GM19324 (cell line): ENCODE results near the gene UQCRHL.

ENCODE experiments used
- ATAC-seq: cut with Tn5 transposase; IDR thresholded peaks from one replicate; pipeline ENCODE4 v1.9.1; 2021; ENCODE audit warnings: mild to moderate bottlenecking, moderate library complexity; ENCODE audit not compliant: unreplicated experiment, low FRiP score

Gene UQCRHL

DNA sequence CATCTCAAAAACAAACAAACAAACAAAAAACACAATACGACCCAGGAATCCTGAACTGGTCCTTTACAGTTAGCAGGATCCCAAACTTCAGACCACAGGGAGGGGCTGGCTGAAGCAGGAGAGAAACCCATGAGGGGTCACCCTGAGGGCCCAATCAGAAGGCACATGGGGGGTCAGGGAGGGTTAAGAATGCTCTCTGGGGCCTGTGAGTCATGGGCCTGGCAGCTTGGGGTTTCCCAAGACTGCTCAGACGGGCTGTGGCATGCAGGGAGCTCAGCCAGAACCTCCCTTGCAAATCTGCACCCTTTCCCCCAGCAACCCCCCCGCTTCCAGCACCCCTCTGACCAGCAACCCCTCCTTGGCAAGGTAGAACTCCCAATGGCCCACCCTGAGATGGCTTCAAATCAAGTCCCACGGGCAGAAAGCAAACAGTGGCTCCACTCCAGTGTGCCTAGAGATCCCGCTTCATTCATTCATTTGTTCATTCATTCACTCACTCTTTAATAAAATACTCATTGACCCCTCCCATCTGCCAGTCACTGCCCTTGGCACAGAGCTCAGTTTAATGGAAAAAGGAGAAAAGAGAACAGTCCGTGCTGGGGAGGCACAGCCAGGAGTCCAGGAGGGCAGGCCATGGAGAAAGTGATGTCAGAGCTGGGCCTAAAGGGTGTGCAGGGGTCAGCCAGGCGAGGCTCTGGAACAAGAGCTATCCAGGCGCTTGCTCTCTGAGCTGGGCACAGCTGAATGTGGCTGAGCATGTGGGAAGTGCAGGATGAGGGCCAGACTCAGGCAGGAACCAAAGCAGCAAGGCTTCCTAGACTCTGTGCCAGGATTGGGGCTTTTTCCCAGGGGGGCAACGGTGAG, 8.2 kb downstream of the UQCRHL start:
- ATAC-seq, result no peak

DNA sequence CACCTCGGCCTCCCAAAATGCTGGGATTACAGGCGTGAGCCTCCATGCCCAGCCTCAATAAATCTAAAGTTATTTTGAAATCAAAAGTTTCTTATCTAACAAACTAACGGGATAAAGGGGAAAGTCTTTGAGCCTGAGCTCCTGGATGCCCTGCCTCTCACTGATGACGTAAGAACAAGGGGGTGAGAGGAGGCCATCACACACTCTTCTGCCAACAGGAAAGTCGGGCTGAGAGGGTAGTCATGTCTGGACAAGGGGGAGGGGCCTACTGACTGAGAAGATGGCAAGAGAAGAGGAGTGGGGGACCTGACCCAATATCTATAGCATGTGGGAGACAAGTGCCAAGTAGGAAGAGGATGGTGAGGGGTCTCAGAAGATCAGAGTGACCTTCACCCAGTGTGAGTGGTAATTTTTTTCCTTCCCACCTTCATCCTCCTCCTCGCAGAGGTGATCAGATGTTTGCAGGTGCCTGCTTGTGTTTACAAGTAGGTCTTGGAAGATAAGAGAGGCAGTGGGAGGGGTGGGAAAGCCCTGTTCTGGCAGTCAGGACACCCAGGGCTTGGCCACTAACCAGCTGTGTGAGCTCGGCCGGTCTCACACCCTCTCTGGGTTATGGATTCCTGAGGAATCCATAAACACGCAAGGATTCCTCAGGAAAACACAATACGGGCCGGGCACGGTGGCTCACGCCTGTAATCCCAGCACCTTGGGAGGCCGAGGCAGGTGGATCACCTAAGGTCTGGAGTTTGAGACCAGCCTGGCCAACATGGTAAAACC, 9.6 kb downstream of the UQCRHL start:
- no peak for ATAC-seq

GRCh38 chr1:15796086-15796462, 11.4 kb downstream of the UQCRHL start:
- no peak for ATAC-seq

DNA sequence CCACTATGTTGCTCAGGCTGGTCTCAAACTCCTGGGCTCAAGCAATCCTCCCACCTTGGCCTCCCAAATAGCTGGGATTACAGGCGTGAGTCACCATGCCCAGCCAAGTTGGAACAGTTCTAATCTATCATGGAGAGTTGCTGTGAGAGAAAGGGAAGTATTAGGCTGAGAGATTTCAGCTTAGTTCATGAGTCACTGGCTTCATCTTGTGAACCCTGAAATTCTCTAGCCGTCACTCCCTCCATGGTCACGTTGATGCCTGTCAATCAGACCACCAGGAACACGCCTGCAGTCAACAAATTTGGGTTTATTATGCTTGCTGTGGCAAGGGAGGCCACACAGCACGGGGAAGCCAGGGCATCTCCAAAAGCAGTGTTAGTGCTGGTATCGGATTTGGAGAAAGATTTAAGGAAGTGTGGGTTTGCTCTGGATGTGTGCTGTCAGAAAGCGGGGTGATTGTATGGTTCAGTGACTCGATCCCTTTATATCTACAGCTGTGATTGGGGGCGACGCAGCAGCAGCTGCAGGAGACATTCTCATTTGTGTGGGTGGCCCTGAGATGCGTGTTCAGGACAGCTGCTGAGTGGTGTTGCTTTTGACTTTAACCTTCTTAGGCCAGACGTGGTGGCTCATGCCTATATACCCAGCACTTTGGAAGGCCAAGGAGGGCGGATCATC, 18.7 kb downstream of the UQCRHL start:
- no peak for ATAC-seq

GRCh38 chr1:15786581-15786980, 20.9 kb downstream of the UQCRHL start:
- ATAC-seq, result no peak

- ATAC-seq, result no peak
Measured at GRCh38 chr1:15785683-15786082, 21.8 kb downstream of the UQCRHL start.

DNA sequence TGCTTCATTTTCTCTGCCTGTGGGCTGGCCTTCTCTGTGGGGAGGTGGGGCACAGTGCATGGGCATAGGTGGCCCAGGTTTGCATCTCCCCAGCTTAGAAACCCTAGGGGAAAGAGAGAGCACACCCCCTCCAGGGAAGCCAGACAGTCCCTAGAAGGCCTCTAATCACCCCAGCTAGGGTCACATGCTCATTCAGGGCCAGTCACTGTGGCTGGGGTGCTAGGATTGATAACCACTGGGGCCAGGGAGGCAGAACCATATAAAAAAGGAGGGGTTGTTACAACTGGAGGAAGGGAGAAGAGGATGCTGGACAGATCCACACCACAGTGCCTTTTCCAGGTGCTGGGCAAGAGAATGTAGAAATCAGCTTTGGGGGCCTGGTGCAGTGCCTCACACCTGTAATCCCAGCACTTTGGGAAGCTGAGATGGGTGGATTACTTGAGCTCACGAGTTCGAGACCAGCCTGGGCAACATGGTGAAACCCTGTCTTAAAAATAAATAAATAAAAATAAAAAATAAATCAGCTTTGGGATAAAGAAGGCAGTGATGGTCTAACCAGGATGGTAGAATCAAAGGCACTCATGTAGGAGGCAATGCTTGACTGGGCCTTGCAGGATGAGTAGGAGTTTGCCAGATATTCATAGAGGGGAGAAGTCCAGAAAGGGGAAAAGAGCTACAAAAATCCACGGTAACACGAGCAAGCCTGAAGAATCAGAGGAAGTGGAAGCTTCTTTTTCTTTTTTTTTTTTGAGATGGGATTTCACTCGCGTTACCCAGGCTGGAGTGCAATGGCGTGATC, 29.3 kb downstream of the UQCRHL start:
- no peak for ATAC-seq

- no peak for ATAC-seq
Measured at GRCh38 chr1:15775706-15776105, 31.7 kb downstream of the UQCRHL start.

GRCh38 chr1:15771836-15772515, 35.5 kb downstream of the UQCRHL start:
- no peak for ATAC-seq

GRCh38 chr1:15770313-15770962, 37.0 kb downstream of the UQCRHL start:
- ATAC-seq, result no peak

DNA sequence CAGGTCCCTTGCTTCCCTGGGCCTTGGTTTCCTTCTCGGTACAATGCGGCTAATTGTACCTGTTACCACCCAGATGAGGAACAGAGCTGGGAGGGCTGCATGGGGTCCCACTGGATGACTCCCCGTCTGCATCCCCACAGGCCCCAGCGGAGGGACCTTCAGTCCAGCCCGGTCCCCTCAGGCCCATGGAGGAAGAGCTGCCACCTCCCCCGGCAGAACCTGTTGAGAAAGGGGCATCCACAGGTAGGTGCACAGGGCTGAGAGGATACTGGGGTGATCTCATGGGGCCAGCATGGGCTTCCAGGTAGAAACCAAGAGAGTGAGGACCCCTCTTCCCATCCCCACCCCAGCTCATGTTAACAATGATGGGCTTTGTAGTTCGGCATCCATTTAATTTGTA, 39.1 kb downstream of the UQCRHL start:
- ATAC-seq, result no peak

- no peak for ATAC-seq
Measured at GRCh38 chr1:15767941-15768340, 39.5 kb downstream of the UQCRHL start.

DNA sequence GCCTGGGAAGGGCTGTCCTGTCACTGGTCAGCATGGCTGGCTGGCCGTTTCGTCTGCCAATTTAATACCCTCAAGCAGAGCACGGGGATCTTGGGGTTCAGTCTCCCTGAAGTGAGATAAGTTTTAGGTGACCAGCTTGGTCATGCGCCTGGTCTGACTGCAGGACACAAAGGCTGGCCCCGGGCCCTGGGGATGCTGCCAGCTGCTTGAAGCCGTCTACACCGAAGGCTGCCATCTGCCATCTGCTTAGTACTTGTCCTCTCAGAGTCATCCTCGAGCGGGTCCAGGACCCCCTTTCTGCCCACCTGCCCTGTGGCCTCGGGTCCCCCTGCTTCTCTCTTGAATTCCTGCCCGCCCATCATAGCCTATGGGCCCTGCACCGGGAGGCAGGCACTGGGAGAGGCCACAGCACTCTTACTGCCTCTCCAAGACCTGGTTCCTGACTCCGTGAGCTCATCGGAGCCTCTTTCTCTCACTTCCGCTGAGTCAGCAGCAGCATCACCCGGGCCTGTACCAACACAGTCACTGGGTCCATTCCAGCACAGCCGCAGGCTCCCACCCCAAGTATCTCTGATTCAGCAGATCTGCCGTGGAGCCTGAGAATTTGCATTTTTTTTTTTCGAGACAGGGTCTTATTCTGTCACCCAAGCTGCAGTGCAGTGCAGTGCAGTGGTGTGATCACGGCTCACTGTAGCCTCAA, 41.8 kb downstream of the UQCRHL start:
- ATAC-seq, result no peak

DNA sequence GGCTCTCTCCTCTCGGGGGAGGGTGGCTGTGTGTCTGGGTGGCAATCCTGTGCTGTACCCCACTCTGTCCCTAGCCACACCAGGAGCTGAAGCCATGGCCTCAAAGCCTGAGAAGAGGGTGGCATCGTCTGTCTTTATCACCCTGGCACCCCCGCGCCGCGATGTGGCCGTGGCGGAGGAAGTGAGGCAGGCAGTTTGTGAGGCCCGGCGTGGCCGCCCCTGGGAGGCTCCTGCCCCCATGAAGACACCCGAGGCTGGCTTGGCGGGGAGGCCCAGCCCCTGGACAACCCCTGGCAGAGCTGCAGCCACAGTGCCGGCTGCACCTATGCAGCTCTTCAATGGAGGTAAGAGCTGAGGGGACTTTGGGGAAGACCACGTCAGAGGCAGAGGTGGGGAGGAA, 42.6 kb downstream of the UQCRHL start:
- ATAC-seq, result no peak

- no peak for ATAC-seq
Measured at GRCh38 chr1:15764269-15764764, 43.1 kb downstream of the UQCRHL start.

DNA sequence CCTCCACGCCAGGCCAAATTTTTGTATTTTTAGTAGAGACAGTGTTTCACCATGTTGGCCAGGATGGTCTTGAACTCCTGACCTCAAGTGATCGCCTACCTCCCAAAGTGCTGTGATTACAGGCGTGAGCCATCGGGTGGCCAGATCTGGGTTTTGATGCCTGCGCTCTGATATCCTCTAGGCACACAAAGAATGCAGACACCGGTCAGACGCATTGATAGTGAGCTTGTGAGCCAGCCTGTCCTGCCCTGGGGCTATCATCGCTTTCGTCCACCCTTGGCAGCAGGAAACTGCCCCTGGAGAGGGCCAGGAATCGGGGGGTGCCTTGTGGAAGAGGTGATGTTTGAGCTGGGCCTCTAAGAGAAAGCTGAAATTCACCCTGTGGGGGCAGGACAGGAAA, 44.9 kb downstream of the UQCRHL start:
- ATAC-seq, result no peak

DNA sequence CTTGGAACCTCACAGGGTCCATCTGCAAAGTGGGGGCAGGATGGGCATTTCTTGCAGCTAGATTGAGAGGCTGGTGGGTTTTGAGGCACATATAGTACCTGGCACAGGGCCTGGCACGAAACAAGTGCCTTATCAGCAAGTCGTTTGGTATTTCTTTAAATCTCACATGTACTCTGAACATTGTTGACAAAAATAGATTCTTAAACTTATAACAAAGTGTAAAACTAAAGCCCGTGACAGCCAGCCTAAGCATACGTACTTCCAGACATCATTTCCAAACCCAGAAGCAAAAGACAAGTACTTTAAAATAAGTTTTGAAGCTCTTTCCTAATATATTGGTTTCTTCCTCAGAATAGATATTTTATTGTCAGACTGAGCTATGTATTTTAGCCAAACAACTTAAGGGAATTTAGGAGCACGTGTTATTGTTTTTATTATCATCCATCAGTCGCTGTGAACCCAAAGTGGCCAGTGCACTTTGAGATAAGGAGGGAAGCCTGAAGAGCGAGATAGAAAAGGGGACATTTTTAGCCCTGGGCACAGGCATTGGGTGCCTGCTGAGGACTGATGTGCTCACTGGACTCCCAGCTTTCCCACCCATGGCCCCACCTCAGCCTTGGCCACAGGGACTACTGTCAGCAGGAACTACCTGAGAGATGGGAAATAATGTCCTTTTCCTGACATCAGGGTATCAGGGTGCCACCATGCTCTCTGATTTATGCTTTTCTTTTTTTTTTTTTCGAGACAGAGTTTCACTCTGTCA, 45.9 kb downstream of the UQCRHL start:
- no peak for ATAC-seq
